NCI-H1436 treated with DMSO at 0.1 percent for 48 hours (cell line): ENCODE measurements around the gene OTUD4.

Experiments used
- DNase-seq: peaks from one replicate; lab custom pipeline; 2025; lab: John Stamatoyannopoulos, UW

The OTUD4 gene

GRCh38 chr4:145125396-145125795, 55.0 kb downstream of the OTUD4 start:
- DNase-seq, result no peak

- DNase-seq, result no peak
Measured at GRCh38 chr4:145108128-145108527, 72.3 kb downstream of the OTUD4 start.

- no peak for DNase-seq
Measured at GRCh38 chr4:145107126-145107525, 73.3 kb downstream of the OTUD4 start.

- DNase-seq, result no peak
Measured at GRCh38 chr4:145103496-145103895, 76.9 kb downstream of the OTUD4 start.

GRCh38 chr4:145102619-145103018, 77.8 kb downstream of the OTUD4 start:
- DNase-seq, result no peak

GRCh38 chr4:145101091-145101490, 79.3 kb downstream of the OTUD4 start:
- no peak for DNase-seq

GRCh38 chr4:145099653-145100052, 80.7 kb downstream of the OTUD4 start:
- DNase-seq, result no peak

GRCh38 chr4:145098675-145099037, 81.7 kb downstream of the OTUD4 start:
- DNase-seq, result no peak

- peak; percentile 82 for DNase-seq
Measured at GRCh38 chr4:145097821-145098674, 82.3 kb downstream of the OTUD4 start, which contains the start of the genes ABCE1 and ANAPC10. ABCE1 (plus strand) TSS chr4:145098311; CDS start chr4:145104413, 6,102 bp downstream. ANAPC10 (minus strand) TSS chr4:145098196; CDS start chr4:145096099, 2,097 bp downstream.

- DNase-seq, result no peak
Measured at GRCh38 chr4:145097331-145097820, 83.0 kb downstream of the OTUD4 start.

GRCh38 chr4:145093638-145094037, 86.8 kb downstream of the OTUD4 start:
- no peak for DNase-seq

GRCh38 chr4:145090380-145090779, 90.0 kb downstream of the OTUD4 start:
- DNase-seq, result no peak

GRCh38 chr4:145083891-145084605, 96.3 kb downstream of the OTUD4 start:
- no peak for DNase-seq
